HepG2 (cell line): ENCODE measurements around the gene NMNAT1. TPM values are rescaled to one million over a fixed set of nuclear protein-coding genes. Genes with fewer than 3 reads are reported as not detected.
A peak's percentile ranks its signal among the peaks of the same experiment; 100 is the strongest.

Experiments used
- ARHGAP35 ChIP-seq: sonication (generic); formaldehyde crosslinking; IDR thresholded peaks from 2 replicates; pipeline ENCODE4 v1.9.0; 2022; ENCODE audit warnings: mild to moderate bottlenecking, inconsistent platforms, moderate library complexity, missing genetic modification reagents, borderline replicate concordance
- BHLHE40 ChIP-seq: IDR thresholded peaks from 2 replicates; pipeline ENCODE4 v1.6.1; 2011; ENCODE audit warnings: low read length, improper control_type of control experiment
- FOSL2 ChIP-seq: sonication (generic); formaldehyde crosslinking; IDR thresholded peaks from 2 replicates; pipeline ENCODE4 v1.4.0; 2020; ENCODE audit warnings: missing genetic modification reagents
- FOXP1 ChIP-seq, 2 experiments: fragments of 450-650 bp in 1 of 2; IDR thresholded peaks; 2 replicates each; pipeline ENCODE4 v1.6.1; 2017 to 2018; ENCODE audit warnings: antibody characterized with exemption in 1 of 2
- KLF15 ChIP-seq: sonication (generic); formaldehyde crosslinking; IDR thresholded peaks from 2 replicates; pipeline ENCODE4 v1.8.1; 2023; ENCODE audit warnings: borderline replicate concordance, mild to moderate bottlenecking, inconsistent platforms, missing genetic modification reagents, mixed read lengths
- SOX5 ChIP-seq: IDR thresholded peaks from 2 replicates; pipeline ENCODE4 v1.6.1; 2016; ENCODE audit warnings: borderline replicate concordance
- ZFYVE20 ChIP-seq: sonication (generic); formaldehyde crosslinking; IDR thresholded peaks from 2 replicates; pipeline ENCODE4 v1.8.0; 2023; ENCODE audit warnings: low read depth, mild to moderate bottlenecking, moderate library complexity, missing genetic modification reagents, borderline replicate concordance
- ZNF251 ChIP-seq: sonication (generic); formaldehyde crosslinking; IDR thresholded peaks from 2 replicates; pipeline ENCODE4 v1.9.0; 2021; ENCODE audit warnings: mild to moderate bottlenecking, missing genetic modification reagents
- ZNF878 ChIP-seq: sonication (generic); formaldehyde crosslinking; IDR thresholded peaks from 2 replicates; pipeline ENCODE4 v1.8.1; 2023; ENCODE audit warnings: mild to moderate bottlenecking, missing genetic modification reagents, moderate library complexity
- polyA plus RNA-seq, 8 experiments: library from polyadenylated mRNA; depleted of rRNA in 3 of 8; stranded (reverse) in 7 of 8; unstranded in 1 of 8; fragments of >200 nt; fragmentation: Illumina TruSeq in 4 of 8; extraction: Trizol in 4 of 8; gene quantifications; 2 replicates each; pipeline versions ENCODE4 v1.2.1 to v1.2.3, GENCODE V29; 2011 to 2016; ENCODE audit warnings: low read depth in 4 of 8, missing spikeins in 1 of 8, mixed read lengths in 1 of 8; ENCODE audit not compliant: insufficient read depth in 1 of 8
- total RNA-seq, 5 experiments: library from RNA; depleted of rRNA; stranded (reverse); fragments of >200 nt; fragmentation: Illumina TruSeq; extraction: Trizol; gene quantifications; 2 replicates each; pipeline ENCODE4 v1.2.3, GENCODE V29; 2016; ENCODE audit warnings: low read depth in 1 of 5
- TF ChIP-seq, protein P1 (sequence below): sonication (generic); formaldehyde crosslinking; IDR thresholded peaks from 2 replicates; pipeline ENCODE4 v1.4.0; 2020; ENCODE audit warnings: low read depth, missing genetic modification reagents
- TF ChIP-seq, protein P2 (sequence below): fragments of 450-650 bp; IDR thresholded peaks from 2 replicates; pipeline ENCODE4 v1.6.1; 2016
- TF ChIP-seq, protein P3 (sequence below): sonication (generic); formaldehyde crosslinking; IDR thresholded peaks from 2 replicates; pipeline ENCODE4 v1.4.0; 2020; ENCODE audit warnings: missing genetic modification reagents
- TF ChIP-seq, protein P4 (sequence below): IDR thresholded peaks from 2 replicates; pipeline ENCODE4 v1.6.1; 2016; ENCODE audit warnings: low read depth, missing genetic modification reagents, missing compliant biosample characterization

Gene NMNAT1
- total and polyA plus RNA-seq, 2 of the 13 experiments (the other 11 are each of a cell fraction or from before 2014, with no cell fraction given), result 5.6 to 12.2 TPM

DNA sequence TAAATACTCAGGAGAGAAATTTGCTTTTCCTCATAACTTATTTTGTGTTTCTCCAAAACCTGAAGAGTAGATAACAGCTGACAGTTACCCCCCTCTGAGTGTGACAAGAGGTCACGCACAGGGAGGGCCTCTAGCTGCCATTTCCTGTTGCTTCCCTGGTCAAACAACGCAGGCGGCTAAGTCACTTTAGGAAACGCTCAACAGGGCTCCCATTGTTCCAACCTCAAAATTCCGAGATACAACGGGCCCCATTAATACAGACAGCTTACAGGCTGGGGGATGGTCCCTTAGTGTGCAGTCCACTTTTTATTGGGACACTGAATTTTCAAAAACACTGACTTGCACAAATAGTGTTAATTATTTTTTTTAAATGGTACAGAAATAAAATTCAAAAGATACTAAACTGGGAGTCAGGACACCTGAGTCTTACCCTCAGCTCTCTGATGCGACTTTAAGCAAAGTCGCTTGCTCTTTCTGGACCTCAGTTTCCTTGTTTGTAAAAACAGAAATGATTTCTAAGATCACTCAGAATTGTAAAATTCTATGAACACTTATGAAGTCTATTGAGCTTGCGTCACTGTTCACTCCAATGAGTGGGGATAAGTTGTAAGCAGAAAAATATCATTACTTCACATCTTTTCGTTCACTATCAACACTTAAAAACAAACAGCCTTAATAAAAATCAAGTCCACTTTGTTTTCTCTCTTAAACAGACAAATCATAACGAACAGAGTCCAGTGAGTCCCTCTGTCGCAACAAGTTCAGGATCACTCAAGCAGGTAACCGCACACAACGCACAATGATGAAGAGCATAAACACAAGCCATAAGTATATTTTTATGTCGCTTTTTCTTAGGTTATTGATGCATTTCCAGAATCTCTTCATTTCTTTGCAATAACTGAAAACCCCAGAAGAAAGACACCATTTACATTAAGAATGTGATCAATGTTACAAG is 13.6 kb upstream of the NMNAT1 start (continued):
- TF ChIP-seq, protein P1, sequence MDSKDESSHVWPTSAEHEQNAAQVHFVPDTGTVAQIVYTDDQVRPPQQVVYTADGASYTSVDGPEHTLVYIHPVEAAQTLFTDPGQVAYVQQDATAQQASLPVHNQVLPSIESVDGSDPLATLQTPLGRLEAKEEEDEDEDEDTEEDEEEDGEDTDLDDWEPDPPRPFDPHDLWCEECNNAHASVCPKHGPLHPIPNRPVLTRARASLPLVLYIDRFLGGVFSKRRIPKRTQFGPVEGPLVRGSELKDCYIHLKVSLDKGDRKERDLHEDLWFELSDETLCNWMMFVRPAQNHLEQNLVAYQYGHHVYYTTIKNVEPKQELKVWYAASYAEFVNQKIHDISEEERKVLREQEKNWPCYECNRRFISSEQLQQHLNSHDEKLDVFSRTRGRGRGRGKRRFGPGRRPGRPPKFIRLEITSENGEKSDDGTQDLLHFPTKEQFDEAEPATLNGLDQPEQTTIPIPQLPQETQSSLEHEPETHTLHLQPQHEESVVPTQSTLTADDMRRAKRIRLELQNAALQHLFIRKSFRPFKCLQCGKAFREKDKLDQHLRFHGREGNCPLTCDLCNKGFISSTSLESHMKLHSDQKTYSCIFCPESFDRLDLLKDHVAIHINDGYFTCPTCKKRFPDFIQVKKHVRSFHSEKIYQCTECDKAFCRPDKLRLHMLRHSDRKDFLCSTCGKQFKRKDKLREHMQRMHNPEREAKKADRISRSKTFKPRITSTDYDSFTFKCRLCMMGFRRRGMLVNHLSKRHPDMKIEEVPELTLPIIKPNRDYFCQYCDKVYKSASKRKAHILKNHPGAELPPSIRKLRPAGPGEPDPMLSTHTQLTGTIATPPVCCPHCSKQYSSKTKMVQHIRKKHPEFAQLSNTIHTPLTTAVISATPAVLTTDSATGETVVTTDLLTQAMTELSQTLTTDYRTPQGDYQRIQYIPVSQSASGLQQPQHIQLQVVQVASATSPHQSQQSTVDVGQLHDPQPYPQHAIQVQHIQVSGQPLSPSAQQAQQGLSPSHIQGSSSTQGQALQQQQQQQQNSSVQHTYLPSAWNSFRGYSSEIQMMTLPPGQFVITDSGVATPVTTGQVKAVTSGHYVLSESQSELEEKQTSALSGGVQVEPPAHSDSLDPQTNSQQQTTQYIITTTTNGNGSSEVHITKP (CRISPR knock-in tag), result no peak
- TF ChIP-seq SOX5 (CRISPR knock-in tag) (peak; percentile 94), FOSL2 (CRISPR knock-in tag) (peak; percentile 77), ZNF878 (peak; percentile 61; the same call in 1 of the 2 replicates), ZNF251 (CRISPR knock-in tag) (no peak), KLF15 (CRISPR knock-in tag) (no peak), ARHGAP35 (CRISPR knock-in tag) (no peak), BHLHE40 (no peak), ZFYVE20 (CRISPR knock-in tag) (no peak), FOXP1 (IDR thresholded peaks at IDR 0.05) (peak; percentile 31; the same call in 1 of the 2 replicates), FOXP1 (CRISPR knock-in tag; IDR thresholded peaks at IDR 0.05) (peak; percentile 92)
- TF ChIP-seq, protein P2, sequence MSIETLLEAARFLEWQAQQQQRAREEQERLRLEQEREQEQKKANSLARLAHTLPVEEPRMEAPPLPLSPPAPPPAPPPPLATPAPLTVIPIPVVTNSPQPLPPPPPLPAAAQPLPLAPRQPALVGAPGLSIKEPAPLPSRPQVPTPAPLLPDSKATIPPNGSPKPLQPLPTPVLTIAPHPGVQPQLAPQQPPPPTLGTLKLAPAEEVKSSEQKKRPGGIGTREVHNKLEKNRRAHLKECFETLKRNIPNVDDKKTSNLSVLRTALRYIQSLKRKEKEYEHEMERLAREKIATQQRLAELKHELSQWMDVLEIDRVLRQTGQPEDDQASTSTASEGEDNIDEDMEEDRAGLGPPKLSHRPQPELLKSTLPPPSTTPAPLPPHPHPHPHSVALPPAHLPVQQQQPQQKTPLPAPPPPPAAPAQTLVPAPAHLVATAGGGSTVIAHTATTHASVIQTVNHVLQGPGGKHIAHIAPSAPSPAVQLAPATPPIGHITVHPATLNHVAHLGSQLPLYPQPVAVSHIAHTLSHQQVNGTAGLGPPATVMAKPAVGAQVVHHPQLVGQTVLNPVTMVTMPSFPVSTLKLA, result no peak; the same call in 1 of the 2 replicates
- TF ChIP-seq, protein P3, sequence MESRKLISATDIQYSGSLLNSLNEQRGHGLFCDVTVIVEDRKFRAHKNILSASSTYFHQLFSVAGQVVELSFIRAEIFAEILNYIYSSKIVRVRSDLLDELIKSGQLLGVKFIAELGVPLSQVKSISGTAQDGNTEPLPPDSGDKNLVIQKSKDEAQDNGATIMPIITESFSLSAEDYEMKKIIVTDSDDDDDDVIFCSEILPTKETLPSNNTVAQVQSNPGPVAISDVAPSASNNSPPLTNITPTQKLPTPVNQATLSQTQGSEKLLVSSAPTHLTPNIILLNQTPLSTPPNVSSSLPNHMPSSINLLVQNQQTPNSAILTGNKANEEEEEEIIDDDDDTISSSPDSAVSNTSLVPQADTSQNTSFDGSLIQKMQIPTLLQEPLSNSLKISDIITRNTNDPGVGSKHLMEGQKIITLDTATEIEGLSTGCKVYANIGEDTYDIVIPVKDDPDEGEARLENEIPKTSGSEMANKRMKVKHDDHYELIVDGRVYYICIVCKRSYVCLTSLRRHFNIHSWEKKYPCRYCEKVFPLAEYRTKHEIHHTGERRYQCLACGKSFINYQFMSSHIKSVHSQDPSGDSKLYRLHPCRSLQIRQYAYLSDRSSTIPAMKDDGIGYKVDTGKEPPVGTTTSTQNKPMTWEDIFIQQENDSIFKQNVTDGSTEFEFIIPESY, result peak; percentile 49; the same call in 1 of the 2 replicates
- TF ChIP-seq, protein P4, sequence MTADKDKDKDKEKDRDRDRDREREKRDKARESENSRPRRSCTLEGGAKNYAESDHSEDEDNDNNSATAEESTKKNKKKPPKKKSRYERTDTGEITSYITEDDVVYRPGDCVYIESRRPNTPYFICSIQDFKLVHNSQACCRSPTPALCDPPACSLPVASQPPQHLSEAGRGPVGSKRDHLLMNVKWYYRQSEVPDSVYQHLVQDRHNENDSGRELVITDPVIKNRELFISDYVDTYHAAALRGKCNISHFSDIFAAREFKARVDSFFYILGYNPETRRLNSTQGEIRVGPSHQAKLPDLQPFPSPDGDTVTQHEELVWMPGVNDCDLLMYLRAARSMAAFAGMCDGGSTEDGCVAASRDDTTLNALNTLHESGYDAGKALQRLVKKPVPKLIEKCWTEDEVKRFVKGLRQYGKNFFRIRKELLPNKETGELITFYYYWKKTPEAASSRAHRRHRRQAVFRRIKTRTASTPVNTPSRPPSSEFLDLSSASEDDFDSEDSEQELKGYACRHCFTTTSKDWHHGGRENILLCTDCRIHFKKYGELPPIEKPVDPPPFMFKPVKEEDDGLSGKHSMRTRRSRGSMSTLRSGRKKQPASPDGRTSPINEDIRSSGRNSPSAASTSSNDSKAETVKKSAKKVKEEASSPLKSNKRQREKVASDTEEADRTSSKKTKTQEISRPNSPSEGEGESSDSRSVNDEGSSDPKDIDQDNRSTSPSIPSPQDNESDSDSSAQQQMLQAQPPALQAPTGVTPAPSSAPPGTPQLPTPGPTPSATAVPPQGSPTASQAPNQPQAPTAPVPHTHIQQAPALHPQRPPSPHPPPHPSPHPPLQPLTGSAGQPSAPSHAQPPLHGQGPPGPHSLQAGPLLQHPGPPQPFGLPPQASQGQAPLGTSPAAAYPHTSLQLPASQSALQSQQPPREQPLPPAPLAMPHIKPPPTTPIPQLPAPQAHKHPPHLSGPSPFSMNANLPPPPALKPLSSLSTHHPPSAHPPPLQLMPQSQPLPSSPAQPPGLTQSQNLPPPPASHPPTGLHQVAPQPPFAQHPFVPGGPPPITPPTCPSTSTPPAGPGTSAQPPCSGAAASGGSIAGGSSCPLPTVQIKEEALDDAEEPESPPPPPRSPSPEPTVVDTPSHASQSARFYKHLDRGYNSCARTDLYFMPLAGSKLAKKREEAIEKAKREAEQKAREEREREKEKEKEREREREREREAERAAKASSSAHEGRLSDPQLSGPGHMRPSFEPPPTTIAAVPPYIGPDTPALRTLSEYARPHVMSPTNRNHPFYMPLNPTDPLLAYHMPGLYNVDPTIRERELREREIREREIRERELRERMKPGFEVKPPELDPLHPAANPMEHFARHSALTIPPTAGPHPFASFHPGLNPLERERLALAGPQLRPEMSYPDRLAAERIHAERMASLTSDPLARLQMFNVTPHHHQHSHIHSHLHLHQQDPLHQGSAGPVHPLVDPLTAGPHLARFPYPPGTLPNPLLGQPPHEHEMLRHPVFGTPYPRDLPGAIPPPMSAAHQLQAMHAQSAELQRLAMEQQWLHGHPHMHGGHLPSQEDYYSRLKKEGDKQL (CRISPR knock-in tag), result peak; percentile 73
